SK-N-SH (cell line): Measurements from ENCODE around the gene TTC16. TPM values are rescaled to one million over a fixed set of nuclear protein-coding genes. Genes with fewer than 3 reads are reported as not detected.

Experiments used
- CTCF ChIA-PET: fragments of 300-600, 350-600 bp; formaldehyde crosslinking; extraction: SDS; loops from one replicate; lab custom pipeline; 2021; lab: Yijun Ruan, JAX
- POLR2A ChIA-PET: fragments of 350-600 bp; sonication (Branson Sonifier 250); formaldehyde crosslinking; extraction: SDS; loops from one replicate; lab custom pipeline; 2020; ENCODE audit warnings: antibody characterized with exemption, inconsistent platforms; lab: Yijun Ruan, JAX
- DNase-seq: peaks from one replicate; pipeline ENCODE4 v3.0.0; 2012
- H2AFZ ChIP-seq: fragments of 200-600 bp; sonication (generic); 2 replicates; pipeline ENCODE4 v1.8.1; 2016; ENCODE audit warnings: antibody characterized with exemption, mild to moderate bottlenecking, low read depth
- H3F3A ChIP-seq: fragments of 200-600 bp; sonication (generic); replicated peaks from 2 replicates; pipeline ENCODE3; 2016; ENCODE audit warnings: antibody characterized with exemption, mild to moderate bottlenecking; ENCODE audit not compliant: insufficient read depth
- H3K27ac ChIP-seq, 2 experiments: fragments of 200-500 bp in 1 of 2; fragments of 200-600 bp in 1 of 2; sonication (Bioruptor generic) in 1 of 2; sonication (generic), shearing (Covaris generic) in 1 of 2; 2 replicates each; pipeline versions ENCODE4 v1.5.1 to v1.6.1; 2014 to 2016; ENCODE audit warnings: low read depth in 2 of 2, inconsistent platforms in 1 of 2, low read length in 1 of 2, mild to moderate bottlenecking in 1 of 2, mixed read lengths in 1 of 2
- H3K27me3 ChIP-seq: fragments of 200-600 bp; sonication (generic), shearing (Covaris generic); 2 replicates; pipeline ENCODE4 v1.6.1; 2016; ENCODE audit warnings: mixed run types; ENCODE audit not compliant: insufficient read depth
- H3K36me3 ChIP-seq, 2 experiments: fragments of 200-500 bp in 1 of 2; fragments of 200-600 bp in 1 of 2; sonication (Bioruptor generic) in 1 of 2; sonication (generic) in 1 of 2; replicated peaks in 1 of 2; 2 replicates each; pipeline versions ENCODE3 to v1.5.1; 2014 to 2016; ENCODE audit warnings: low read length in 1 of 2, mild to moderate bottlenecking in 1 of 2; ENCODE audit not compliant: insufficient read depth in 2 of 2, control insufficient read depth in 1 of 2
- H3K4me1 ChIP-seq, 2 experiments: fragments of 200-500 bp in 1 of 2; fragments of 200-600 bp in 1 of 2; sonication (Bioruptor generic) in 1 of 2; sonication (generic), shearing (Covaris generic) in 1 of 2; 2 replicates each; pipeline versions ENCODE4 v1.5.1 to v1.6.1; 2014 to 2016; ENCODE audit warnings: low read depth in 1 of 2, low read length in 1 of 2, mixed run types in 1 of 2; ENCODE audit not compliant: insufficient read depth in 2 of 2, control insufficient read depth in 1 of 2
- H3K4me2 ChIP-seq: fragments of 200-600 bp; sonication (generic), shearing (Covaris generic); 2 replicates; pipeline ENCODE4 v1.6.1; 2017; ENCODE audit warnings: mixed run types
- H3K4me3 ChIP-seq, 2 experiments: fragments of 200-500 bp in 1 of 2; fragments of 200-600 bp in 1 of 2; sonication (Bioruptor generic) in 1 of 2; sonication (generic), shearing (Covaris generic) in 1 of 2; 2 replicates each; pipeline versions ENCODE4 v1.5.1 to v1.8.1; 2014 to 2016; ENCODE audit warnings: low read depth in 2 of 2, inconsistent platforms in 1 of 2, low read length in 1 of 2, mild to moderate bottlenecking in 1 of 2, mixed read lengths in 1 of 2, moderate library complexity in 1 of 2
- H3K79me2 ChIP-seq: fragments of 200-600 bp; sonication (generic); 2 replicates; pipeline ENCODE4 v1.8.1; 2017; ENCODE audit warnings: mild to moderate bottlenecking; ENCODE audit not compliant: insufficient read depth
- H3K9ac ChIP-seq: fragments of 200-600 bp; sonication (generic); 2 replicates; pipeline ENCODE4 v1.6.1; 2017; ENCODE audit warnings: mixed run types
- H3K9me2 ChIP-seq: fragments of 200-600 bp; sonication (generic); 2 replicates; pipeline ENCODE4 v1.6.1; 2017; ENCODE audit warnings: mixed run types
- H3K9me3 ChIP-seq: fragments of 200-600 bp; sonication (generic); 2 replicates; pipeline ENCODE4 v1.6.1; 2017; ENCODE audit warnings: mixed run types, mild to moderate bottlenecking, moderate library complexity
- H4K20me1 ChIP-seq: fragments of 200-600 bp; sonication (generic); 2 replicates; pipeline ENCODE4 v1.6.1; 2017; ENCODE audit warnings: mild to moderate bottlenecking, mixed run types; ENCODE audit not compliant: insufficient read depth
- CTCF ChIP-seq: fragments of 200-600 bp; sonication (generic); IDR thresholded peaks from 2 replicates; pipeline ENCODE4 v1.6.1; 2017; ENCODE audit warnings: antibody characterized with exemption, mild to moderate bottlenecking, moderate library complexity
- EP300 ChIP-seq, 2 experiments: IDR thresholded peaks; 2 replicates each; pipeline versions ENCODE4 v1.4.0 to v1.6.1; 2012; ENCODE audit warnings: borderline replicate concordance in 1 of 2, low read depth in 1 of 2, low read length in 1 of 2
- FOSL2 ChIP-seq: IDR thresholded peaks from 2 replicates; pipeline ENCODE4 v1.4.0; 2012; ENCODE audit warnings: low read depth, mild to moderate bottlenecking, moderate library complexity, borderline replicate concordance
- FOXM1 ChIP-seq: IDR thresholded peaks from 2 replicates; pipeline ENCODE4 v1.4.0; 2012; ENCODE audit warnings: low read depth, mild to moderate bottlenecking
- GABPA ChIP-seq: IDR thresholded peaks from 2 replicates; pipeline ENCODE4 v1.4.0; 2012; ENCODE audit warnings: low read depth, mild to moderate bottlenecking
- GATA2 ChIP-seq: sonication (generic); formaldehyde crosslinking; IDR thresholded peaks from 2 replicates; pipeline ENCODE4 v1.5.0; 2020; ENCODE audit warnings: mild to moderate bottlenecking, missing genetic modification reagents
- MEF2A ChIP-seq: IDR thresholded peaks from 2 replicates; pipeline ENCODE4 v1.4.0; 2012; ENCODE audit warnings: low read depth, borderline replicate concordance
- NFIC ChIP-seq: IDR thresholded peaks from 2 replicates; pipeline ENCODE4 v1.4.0; 2012; ENCODE audit warnings: borderline replicate concordance
- PBX3 ChIP-seq: IDR thresholded peaks from 2 replicates; pipeline ENCODE4; 2012
- POLR2AphosphoS5 ChIP-seq: IDR thresholded peaks from 2 replicates; pipeline ENCODE4 v1.6.1; 2012; ENCODE audit warnings: low read depth, low read length
- RFX5 ChIP-seq: IDR thresholded peaks from 2 replicates; pipeline ENCODE4 v1.6.1; 2012; ENCODE audit warnings: mild to moderate bottlenecking, improper control_type of control experiment, low read length
- RXRA ChIP-seq: IDR thresholded peaks from 2 replicates; pipeline ENCODE4 v1.4.0; 2012; ENCODE audit warnings: low read depth, mild to moderate bottlenecking, borderline replicate concordance
- WGBS: methylation state at CpG from one replicate; pipeline ENCODE4 v1.1.6; 2017; ENCODE audit warnings: low lambda C conversion rate; 5-methylcytosine and 5-hydroxymethylcytosine counted together
- polyA plus RNA-seq, 3 experiments: library from polyadenylated mRNA; depleted of rRNA; stranded (reverse); fragments of >200 nt; gene quantifications; 2 replicates each; pipeline ENCODE4 v1.2.3, GENCODE V29; 2012
- TF ChIP-seq, protein P1 (sequence below): IDR thresholded peaks from 2 replicates; pipeline ENCODE4 v1.4.0; 2012; ENCODE audit warnings: low read depth

Gene TTC16
- polyA plus RNA-seq, 1 of the 3 experiments (the other 2 are of a cell fraction), result 0.05 TPM

- Histone ChIP-seq H3F3A (peaks cover 14% of the 10 kb centered on the region), H3K27me3 (no peaks in the 10 kb centered on the region), H3K9ac (no peak overlapping the region), H3K9me3 (no peaks in the 10 kb centered on the region), H3K4me1 (peaks cover 0 to 14% of the 10 kb centered on the region in 2 experiments; a peak in 1 of 4 replicates), H3K79me2 (no peaks in the 10 kb centered on the region), H3K9me2 (no peaks in the 10 kb centered on the region), H4K20me1 (no peaks in the 10 kb centered on the region), H2AFZ (no peak overlapping the region), H3K4me3 (no peak overlapping the region), H3K27ac (no peak overlapping the region), H3K36me3 (no peaks in the 10 kb centered on the region), H3K4me2 (no peak overlapping the region)
- POLR2A ChIA-PET, result no interaction called here
- no peak for DNase-seq
- CTCF ChIA-PET, result no interaction called here
- TF ChIP-seq PBX3 (no peak), RXRA (no peak), RFX5 (no peak), GABPA (no peak), NFIC (no peak), FOSL2 (no peak), POLR2AphosphoS5 (no peak), CTCF (no peak)
- WGBS, result 92% methylated on average over 5 of the region's 5 CpGs
These were observed 18.3 kb upstream of the TTC16 start for GRCh38 chr9:127697575-127697974.

DNA sequence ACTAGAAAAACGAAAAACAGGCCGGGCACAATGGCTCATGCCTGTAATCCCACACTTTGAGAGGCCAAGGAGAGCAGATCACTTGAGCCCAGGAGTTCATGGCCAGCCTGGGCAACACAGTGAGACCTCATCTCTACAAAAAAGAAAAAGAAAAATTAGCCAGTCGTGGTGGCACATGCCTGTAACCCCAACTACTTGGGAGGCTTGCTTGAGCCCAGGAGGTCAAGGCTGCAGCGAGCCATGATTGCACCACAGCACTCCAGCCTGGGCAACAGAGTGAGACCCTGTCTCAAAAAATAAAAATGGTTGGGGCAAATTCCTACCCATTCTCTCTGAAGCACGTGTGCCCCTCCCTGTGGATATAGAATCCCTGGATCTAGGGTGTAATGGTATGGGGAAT is 17.5 kb upstream of the TTC16 start:
- H2AFZ ChIP-seq, result no peak overlapping the region
- 94% methylated on average over 5 of the region's 5 CpGs for WGBS
- TF ChIP-seq GABPA, result no peak
- no peak for TF ChIP-seq NFIC
- no peak for TF ChIP-seq CTCF
- no peak for TF ChIP-seq FOXM1
- TF ChIP-seq GATA2, result no peak
- TF ChIP-seq EP300 (IDR thresholded peaks at IDR 0.05; ENCODE audit: borderline replicate concordance in 1 of 2, low read depth in 1 of 2, low read length in 1 of 2), result no peak
- TF ChIP-seq MEF2A, result no peak
- TF ChIP-seq FOSL2, result no peak
- TF ChIP-seq, protein P1, sequence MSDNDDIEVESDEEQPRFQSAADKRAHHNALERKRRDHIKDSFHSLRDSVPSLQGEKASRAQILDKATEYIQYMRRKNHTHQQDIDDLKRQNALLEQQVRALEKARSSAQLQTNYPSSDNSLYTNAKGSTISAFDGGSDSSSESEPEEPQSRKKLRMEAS, result no peak
- no peak overlapping the region for H3K4me3 ChIP-seq
- no peak overlapping the region for H3K4me2 ChIP-seq
- no peak overlapping the region for H3K9ac ChIP-seq
- H3K9me3 ChIP-seq, result no peaks in the 10 kb centered on the region
- no peaks in the 10 kb centered on the region for H3K27me3 ChIP-seq
- H3K4me1 ChIP-seq, result peaks cover 0 to 14% of the 10 kb centered on the region in 2 experiments; a peak in 1 of 4 replicates
- H4K20me1 ChIP-seq, result no peaks in the 10 kb centered on the region
- ChIA-PET POLR2A (no interaction called here), CTCF (interaction anchor here (1.9 kb wide), 1 partner anchor 12 kb away, joined by 4 read pairs; no protein-coding TSS in a partner anchor)
- no peaks in the 10 kb centered on the region for H3K79me2 ChIP-seq
- no peaks in the 10 kb centered on the region for H3K9me2 ChIP-seq
- H3F3A ChIP-seq, result peaks cover 14% of the 10 kb centered on the region
- no peak overlapping the region for H3K27ac ChIP-seq
- no peaks in the 10 kb centered on the region for H3K36me3 ChIP-seq
- DNase-seq, result no peak
